ENCODE data around the gene ATXN7L3.

GRCh38 chr17:44217738-44218343 is 18.2 kb upstream of the ATXN7L3 start:
- no peak; the same call in 1 of the 2 replicates for TF ChIP-seq POLR2AphosphoS5 (IDR thresholded peaks at IDR 0.05; ENCODE audit: low read depth, low read length)
- TF ChIP-seq REST (IDR thresholded peaks at IDR 0.05; ENCODE audit: insufficient read depth in 1 of 2, low read depth in 2 of 2, low read length in 2 of 2), result no peak
- no peak for TF ChIP-seq SIN3A (IDR thresholded peaks at IDR 0.05; ENCODE audit: borderline replicate concordance, insufficient read depth, low read length)

All from PFSK-1 (cell line).